Panc1 (cell line): ENCODE results near the gene TGM6. TPM values are rescaled to one million over a fixed set of nuclear protein-coding genes. Genes with fewer than 3 reads are reported as not detected.

Experiments used
- ATAC-seq: fragments of 200-7000 bp; cut with Tn5 transposase; 2 replicates; pipeline ENCODE4 v1.9.1; 2020; ENCODE audit warnings: mild to moderate bottlenecking, moderate library complexity
- BruUV-seq: library from RNA; stranded (reverse); fragments of 400-500 nt; replicated peaks from 2 replicates; lab custom pipeline; 2021; lab: Mats Ljungman, UMichigan
- CTCF ChIA-PET: fragments of 300-600 bp; sonication (Branson Sonifier 250); formaldehyde crosslinking; loops from one replicate; lab custom pipeline; 2022; ENCODE audit warnings: antibody characterized with exemption; lab: Charles Lee
- POLR2A ChIA-PET: fragments of 300-600 bp; sonication (Branson Sonifier 250); formaldehyde crosslinking; loops from one replicate; lab custom pipeline; 2022; ENCODE audit warnings: antibody characterized with exemption; lab: Charles Lee
- DNase-seq: peaks from one replicate; pipeline ENCODE4 v3.0.0-alpha.2; 2010; ENCODE audit warnings: low read depth, low spot score
- H3K27ac ChIP-seq: 2 replicates; pipeline ENCODE4 v1.5.1; 2011; ENCODE audit warnings: mild to moderate bottlenecking, low read length, inconsistent platforms
- H3K27me3 ChIP-seq: fragments of 200-500 bp; sonication (Bioruptor generic); 2 replicates; pipeline ENCODE4 v1.6.0; 2014; ENCODE audit warnings: low read length, inconsistent platforms; ENCODE audit not compliant: control insufficient read depth, insufficient read depth
- H3K36me3 ChIP-seq: fragments of 200-500 bp; sonication (Bioruptor generic); 2 replicates; pipeline ENCODE4 v1.5.1; 2014; ENCODE audit warnings: inconsistent platforms, mild to moderate bottlenecking, low read length, moderate library complexity; ENCODE audit not compliant: control insufficient read depth, insufficient read depth
- H3K4me1 ChIP-seq: 2 replicates; pipeline ENCODE4 v1.5.1; 2011; ENCODE audit warnings: inconsistent platforms, mild to moderate bottlenecking, low read length, moderate library complexity; ENCODE audit not compliant: control insufficient read depth, insufficient read depth
- H3K4me3 ChIP-seq, 2 experiments: 2 replicates each; pipeline ENCODE4 v1.5.1; 2011 to 2012; ENCODE audit warnings: low read depth in 2 of 2, low read length in 2 of 2, mild to moderate bottlenecking in 2 of 2, inconsistent platforms in 1 of 2, moderate library complexity in 1 of 2
- H3K9me3 ChIP-seq: fragments of 200-500 bp; sonication (Bioruptor generic); 2 replicates; pipeline ENCODE4 v1.5.1; 2014; ENCODE audit warnings: low read depth, mild to moderate bottlenecking, inconsistent platforms, low read length, moderate library complexity; ENCODE audit not compliant: control insufficient read depth, insufficient read depth
- CTCF ChIP-seq: fragments of 450-650 bp; IDR thresholded peaks from 2 replicates; pipeline ENCODE4 v1.5.1; 2017; ENCODE audit warnings: mild to moderate bottlenecking
- POLR2AphosphoS5 ChIP-seq: IDR thresholded peaks from 2 replicates; pipeline ENCODE4 v1.6.1; 2012; ENCODE audit warnings: mild to moderate bottlenecking, low read depth, low read length, moderate library complexity
- SIN3A ChIP-seq: IDR thresholded peaks from 2 replicates; pipeline ENCODE4 v1.6.1; 2012; ENCODE audit warnings: low read depth, mild to moderate bottlenecking, low read length, moderate library complexity, borderline replicate concordance; ENCODE audit not compliant: insufficient read depth
- TCF7L2 ChIP-seq: IDR thresholded peaks from 2 replicates; pipeline ENCODE4 v1.6.1; 2011; ENCODE audit warnings: mild to moderate bottlenecking, low read depth, low read length, inconsistent platforms
- in situ Hi-C: cut with HindIII; loops from 2 replicates; pipeline ENCODE4 v1.10.0; 2016; ENCODE audit warnings: low sequenced_read_pairs, low pct_unique_long_range_greater_than_20kb
- intact Hi-C: fragments of 100-400 bp; cut with micrococcal nuclease; formaldehyde crosslinking; loops from one replicate; pipeline ENCODE4 v1.10.0; 2022; ENCODE audit not compliant: unreplicated experiment
- total RNA-seq: library from RNA; stranded (reverse); gene quantifications from one replicate; pipeline ENCODE4 v1.2.1, GENCODE V29; 2021; ENCODE audit not compliant: unreplicated experiment
- TF ChIP-seq, protein P1 (sequence below), 2 experiments: IDR thresholded peaks; 2 replicates each; pipeline ENCODE4 v1.6.1; 2011 to 2012; ENCODE audit warnings: low read depth in 2 of 2, control low read depth in 1 of 2, low read length in 1 of 2, mild to moderate bottlenecking in 1 of 2, moderate library complexity in 1 of 2; ENCODE audit not compliant: insufficient read depth in 1 of 2

Gene TGM6
- total RNA-seq, 1 experiment from 2014 or later = not detected

- ATAC-seq (no peak), DNase-seq (no peak)
- CTCF ChIA-PET = no interaction called here
- H3K36me3 ChIP-seq = no peaks in the 10 kb centered on the region
- TF ChIP-seq, protein P1, sequence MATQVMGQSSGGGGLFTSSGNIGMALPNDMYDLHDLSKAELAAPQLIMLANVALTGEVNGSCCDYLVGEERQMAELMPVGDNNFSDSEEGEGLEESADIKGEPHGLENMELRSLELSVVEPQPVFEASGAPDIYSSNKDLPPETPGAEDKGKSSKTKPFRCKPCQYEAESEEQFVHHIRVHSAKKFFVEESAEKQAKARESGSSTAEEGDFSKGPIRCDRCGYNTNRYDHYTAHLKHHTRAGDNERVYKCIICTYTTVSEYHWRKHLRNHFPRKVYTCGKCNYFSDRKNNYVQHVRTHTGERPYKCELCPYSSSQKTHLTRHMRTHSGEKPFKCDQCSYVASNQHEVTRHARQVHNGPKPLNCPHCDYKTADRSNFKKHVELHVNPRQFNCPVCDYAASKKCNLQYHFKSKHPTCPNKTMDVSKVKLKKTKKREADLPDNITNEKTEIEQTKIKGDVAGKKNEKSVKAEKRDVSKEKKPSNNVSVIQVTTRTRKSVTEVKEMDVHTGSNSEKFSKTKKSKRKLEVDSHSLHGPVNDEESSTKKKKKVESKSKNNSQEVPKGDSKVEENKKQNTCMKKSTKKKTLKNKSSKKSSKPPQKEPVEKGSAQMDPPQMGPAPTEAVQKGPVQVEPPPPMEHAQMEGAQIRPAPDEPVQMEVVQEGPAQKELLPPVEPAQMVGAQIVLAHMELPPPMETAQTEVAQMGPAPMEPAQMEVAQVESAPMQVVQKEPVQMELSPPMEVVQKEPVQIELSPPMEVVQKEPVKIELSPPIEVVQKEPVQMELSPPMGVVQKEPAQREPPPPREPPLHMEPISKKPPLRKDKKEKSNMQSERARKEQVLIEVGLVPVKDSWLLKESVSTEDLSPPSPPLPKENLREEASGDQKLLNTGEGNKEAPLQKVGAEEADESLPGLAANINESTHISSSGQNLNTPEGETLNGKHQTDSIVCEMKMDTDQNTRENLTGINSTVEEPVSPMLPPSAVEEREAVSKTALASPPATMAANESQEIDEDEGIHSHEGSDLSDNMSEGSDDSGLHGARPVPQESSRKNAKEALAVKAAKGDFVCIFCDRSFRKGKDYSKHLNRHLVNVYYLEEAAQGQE (IDR thresholded peaks at IDR 0.05; ENCODE audit: insufficient read depth in 1 of 2, low read depth in 2 of 2, low read length in 1 of 2) = no peak
- TF ChIP-seq SIN3A (no peak), TCF7L2 (no peak), CTCF (no peak), POLR2AphosphoS5 (no peak)
- POLR2A ChIA-PET = no interaction called here
- in situ Hi-C loops = no loop called here
- no peak overlapping the region for H3K27ac ChIP-seq
- no peaks in the 10 kb centered on the region for H3K27me3 ChIP-seq
- no peak overlapping the region for H3K4me3 ChIP-seq
- intact Hi-C loops = no loop called here
- H3K9me3 ChIP-seq = no peaks in the 10 kb centered on the region
- no TSS peak for BruUV-seq
- H3K4me1 ChIP-seq = no peaks in the 10 kb centered on the region
These were observed 32.4 kb upstream of the TGM6 start for GRCh38 chr20:2348336-2348735.

DNA sequence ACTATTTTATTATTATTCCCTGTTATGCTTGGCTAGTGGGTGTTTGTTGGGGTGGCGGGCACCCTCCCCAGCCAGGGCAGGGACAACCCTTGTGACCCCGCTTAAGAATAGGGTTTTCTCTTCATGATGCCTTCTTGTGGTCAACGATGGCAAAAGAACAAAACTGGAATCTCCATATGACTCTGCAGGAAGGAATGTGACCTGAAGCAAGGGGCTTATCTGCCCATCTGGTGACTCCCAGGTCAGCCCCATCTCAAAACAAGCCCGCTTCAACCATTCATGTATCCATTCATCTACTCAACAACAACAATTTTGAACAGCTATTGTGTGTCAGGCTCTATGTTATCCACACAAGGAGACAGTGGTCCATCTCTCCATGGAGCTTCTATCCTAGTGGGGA, 30.9 kb upstream of the TGM6 start:
- Histone ChIP-seq H3K36me3 (no peaks in the 10 kb centered on the region), H3K27ac (no peak overlapping the region), H3K4me3 (no peak overlapping the region), H3K4me1 (no peaks in the 10 kb centered on the region), H3K27me3 (peaks cover 4% of the 10 kb centered on the region; the same call in 1 of the 2 replicates), H3K9me3 (no peaks in the 10 kb centered on the region)
- ChIA-PET CTCF (interaction anchor here (0.7 kb wide), 1 partner anchor 142 kb away, joined by 3 read pairs; no protein-coding TSS in a partner anchor), POLR2A (no interaction called here)
- BruUV-seq = no TSS peak
- ATAC-seq = no peak
- TF ChIP-seq SIN3A (no peak), CTCF (no peak), TCF7L2 (no peak), POLR2AphosphoS5 (no peak)
- TF ChIP-seq, protein P1 (IDR thresholded peaks at IDR 0.05; ENCODE audit: insufficient read depth in 1 of 2, low read depth in 2 of 2, low read length in 1 of 2) = no peak
- intact Hi-C loops (no loop called here), in situ Hi-C loops (no loop called here)
- no peak for DNase-seq
